Measurements from ENCODE around the gene RABGAP1L. TPM values are rescaled to one million over a fixed set of nuclear protein-coding genes. Genes with fewer than 3 reads are reported as not detected.
"Not testable (repeated sequence)": the region's sequence is repeated elsewhere in the genome, so short reads cannot be mapped to it uniquely, and the experiment has no call there.

RABGAP1L gene
- total RNA-seq, 2 experiments from 2014 or later, result 76.8 to 80.5 TPM

- Mint-ChIP-seq H3K27ac (no peak overlapping the region), H3K4me3 (no peak overlapping the region), H3K9me3 (peaks cover 25% of the 10 kb centered on the region), H3K4me1 (no peaks in the 10 kb centered on the region), H3K36me3 (ENCODE audit: low read depth) (peaks cover 56% of the 10 kb centered on the region), H3K27me3 (no peaks in the 10 kb centered on the region)
- ChIA-PET POLR2A (no interaction called here), CTCF (no interaction called here)
- no peak for DNase-seq
Observed at GRCh38 chr1:174308604-174309003, 149.3 kb downstream of the RABGAP1L start.

DNA sequence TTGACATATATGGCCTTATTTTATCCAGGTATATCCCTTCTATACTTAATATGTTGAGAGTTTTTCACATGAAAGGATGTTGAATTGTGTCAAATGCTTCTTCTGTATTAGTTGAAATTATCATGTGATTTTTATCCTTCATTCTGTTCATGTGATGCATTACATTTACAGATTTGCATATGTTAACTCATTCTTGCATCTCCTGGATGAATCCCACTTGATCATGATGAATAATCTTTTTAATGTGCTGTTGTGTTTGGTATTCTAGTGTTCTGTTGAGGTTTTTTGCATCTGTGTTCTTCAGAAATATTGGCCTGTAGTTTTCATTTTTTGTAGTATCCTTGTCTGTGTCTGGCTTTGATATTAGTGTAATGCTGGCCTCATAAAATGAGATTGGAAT is 150.2 kb downstream of the RABGAP1L start:
- DNase-seq, result no peak
- H3K4me1 Mint-ChIP-seq, result no peaks in the 10 kb centered on the region
- CTCF ChIA-PET, result no interaction called here

DNA sequence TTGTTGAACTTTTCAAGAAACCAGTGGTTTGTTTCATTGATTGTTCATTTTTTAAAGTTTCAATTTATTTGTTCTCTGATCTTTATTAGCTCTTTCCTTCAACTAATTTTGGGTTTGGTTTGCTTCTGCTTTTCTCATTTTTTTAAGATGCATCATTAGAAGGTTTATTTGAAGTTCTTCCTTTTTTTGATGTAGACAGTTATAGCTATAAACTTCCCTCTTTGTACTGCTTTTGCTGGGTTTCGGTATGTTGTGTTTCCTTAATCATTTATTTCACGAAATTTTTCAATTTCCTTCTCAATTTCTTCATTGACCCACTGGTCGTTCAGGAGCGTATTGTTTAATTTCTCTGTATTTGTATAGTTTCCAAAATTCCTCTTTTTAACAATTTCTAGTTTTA is 155.1 kb downstream of the RABGAP1L start:
- Mint-ChIP-seq H3K4me1 (no peaks in the 10 kb centered on the region), H3K27me3 (no peaks in the 10 kb centered on the region), H3K36me3 (ENCODE audit: low read depth) (peaks cover 68% of the 10 kb centered on the region), H3K9me3 (peaks cover 49% of the 10 kb centered on the region), H3K27ac (no peak overlapping the region), H3K4me3 (no peak overlapping the region)
- ChIA-PET POLR2A (no interaction called here), CTCF (interaction anchor here (0.6 kb wide), 1 partner anchor 465 kb away, joined by 6 read pairs; no protein-coding TSS in a partner anchor)
- no peak for DNase-seq

More for the DNA sequence above, 150.2 kb downstream of the RABGAP1L start:
- no peak overlapping the region for H3K27ac Mint-ChIP-seq
- H3K9me3 Mint-ChIP-seq, result peaks cover 34% of the 10 kb centered on the region
- POLR2A ChIA-PET, result no interaction called here
- H3K4me3 Mint-ChIP-seq, result no peak overlapping the region
- no peaks in the 10 kb centered on the region for H3K27me3 Mint-ChIP-seq
- H3K36me3 Mint-ChIP-seq (ENCODE audit: low read depth), result peaks cover 65% of the 10 kb centered on the region

- no peaks in the 10 kb centered on the region for H3K4me1 Mint-ChIP-seq
- no peak overlapping the region for H3K4me3 Mint-ChIP-seq
- no peak for DNase-seq
- peaks cover 51% of the 10 kb centered on the region for H3K9me3 Mint-ChIP-seq
- H3K27me3 Mint-ChIP-seq, result no peaks in the 10 kb centered on the region
- ChIA-PET POLR2A (no interaction called here), CTCF (no interaction called here)
- peaks cover 69% of the 10 kb centered on the region for H3K36me3 Mint-ChIP-seq (ENCODE audit: low read depth)
- no peak overlapping the region for H3K27ac Mint-ChIP-seq
Observed at GRCh38 chr1:174315239-174315638, 155.9 kb downstream of the RABGAP1L start.

- Mint-ChIP-seq H3K9me3 (peaks cover 45% of the 10 kb centered on the region), H3K4me1 (peaks cover 11% of the 10 kb centered on the region), H3K36me3 (ENCODE audit: low read depth) (peaks cover 68% of the 10 kb centered on the region)
- H3K27ac Mint-ChIP-seq, H3K4me3 Mint-ChIP-seq, POLR2A ChIA-PET, H3K27me3 Mint-ChIP-seq, DNase-seq, CTCF ChIA-PET: not testable (repeated sequence)
Observed at GRCh38 chr1:174320897-174321296, 161.6 kb downstream of the RABGAP1L start.

DNA sequence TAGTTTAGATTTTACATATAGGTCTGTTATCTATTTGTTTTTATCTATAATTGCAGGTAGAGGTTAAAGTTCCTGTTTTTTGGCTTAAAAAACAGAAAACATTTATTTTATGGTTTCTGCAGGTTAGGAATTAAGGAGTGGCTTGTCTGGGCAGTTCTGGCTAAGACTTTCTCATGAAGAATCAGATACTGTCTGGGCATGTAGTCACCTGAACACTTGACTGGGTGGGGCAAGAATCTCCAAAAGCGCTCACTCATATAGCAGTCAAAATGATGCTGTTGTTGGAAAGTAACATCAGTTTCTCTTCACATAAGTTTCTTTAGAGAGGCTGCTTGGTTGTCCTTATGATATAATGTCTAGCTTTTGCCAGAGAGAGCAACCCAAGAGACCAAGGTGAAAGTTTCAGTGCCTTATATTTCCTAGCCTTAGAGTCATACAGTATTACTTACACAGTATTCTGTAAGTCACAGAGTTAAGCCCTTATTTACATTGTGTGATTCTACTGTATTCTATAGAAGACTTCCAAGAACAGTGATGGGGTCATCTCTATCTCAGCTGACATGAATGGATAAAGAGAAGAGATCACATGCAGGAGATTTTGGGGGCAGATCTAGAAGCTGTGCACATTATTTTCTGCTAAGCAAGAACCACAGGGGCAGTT is 163.0 kb downstream of the RABGAP1L start:
- peaks cover 66% of the 10 kb centered on the region for H3K36me3 Mint-ChIP-seq (ENCODE audit: low read depth)
- ChIA-PET POLR2A (interaction anchor here (0.6 kb wide), 1 partner anchor 284 kb away, joined by 3 read pairs; no protein-coding TSS in a partner anchor), CTCF (no interaction called here)
- peaks cover 53% of the 10 kb centered on the region for H3K9me3 Mint-ChIP-seq
- no peak for DNase-seq
- no peak overlapping the region for H3K27ac Mint-ChIP-seq
- no peaks in the 10 kb centered on the region for H3K27me3 Mint-ChIP-seq
- H3K4me3 Mint-ChIP-seq, result no peak overlapping the region
- H3K4me1 Mint-ChIP-seq, result peaks cover 11% of the 10 kb centered on the region

DNA sequence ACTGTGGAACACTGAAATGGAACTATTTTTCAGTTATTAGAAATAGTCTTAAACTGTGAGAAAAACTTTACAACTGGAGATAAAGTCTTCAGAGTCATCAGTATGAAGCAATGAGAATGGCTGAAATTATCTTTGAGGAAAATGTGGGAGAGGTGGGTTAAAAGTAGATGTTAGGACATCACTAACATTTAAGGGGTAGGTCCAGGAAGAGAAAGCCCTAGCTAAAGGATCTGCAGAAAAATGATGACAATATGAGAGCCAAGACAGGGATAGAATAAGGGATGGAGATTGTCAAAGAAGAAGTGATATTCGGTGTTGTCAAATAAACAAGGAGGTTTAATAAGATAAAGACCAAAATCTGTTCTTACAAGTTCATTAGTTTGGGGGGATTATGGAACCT is 165.2 kb downstream of the RABGAP1L start:
- Mint-ChIP-seq H3K4me3 (no peak overlapping the region), H3K4me1 (peaks cover 11% of the 10 kb centered on the region), H3K36me3 (ENCODE audit: low read depth) (peaks cover 56% of the 10 kb centered on the region), H3K9me3 (peaks cover 51% of the 10 kb centered on the region), H3K27me3 (no peaks in the 10 kb centered on the region), H3K27ac (no peak overlapping the region)
- DNase-seq, result no peak
- ChIA-PET CTCF (no interaction called here), POLR2A (no interaction called here)

- Mint-ChIP-seq H3K4me3 (no peak overlapping the region), H3K4me1 (peaks cover 11% of the 10 kb centered on the region), H3K27me3 (no peaks in the 10 kb centered on the region), H3K9me3 (peaks cover 48% of the 10 kb centered on the region), H3K36me3 (ENCODE audit: low read depth) (peaks cover 52% of the 10 kb centered on the region), H3K27ac (no peak overlapping the region)
- ChIA-PET CTCF (no interaction called here), POLR2A (no interaction called here)
- DNase-seq, result no peak
Observed at GRCh38 chr1:174324939-174325338, 165.6 kb downstream of the RABGAP1L start.

DNA sequence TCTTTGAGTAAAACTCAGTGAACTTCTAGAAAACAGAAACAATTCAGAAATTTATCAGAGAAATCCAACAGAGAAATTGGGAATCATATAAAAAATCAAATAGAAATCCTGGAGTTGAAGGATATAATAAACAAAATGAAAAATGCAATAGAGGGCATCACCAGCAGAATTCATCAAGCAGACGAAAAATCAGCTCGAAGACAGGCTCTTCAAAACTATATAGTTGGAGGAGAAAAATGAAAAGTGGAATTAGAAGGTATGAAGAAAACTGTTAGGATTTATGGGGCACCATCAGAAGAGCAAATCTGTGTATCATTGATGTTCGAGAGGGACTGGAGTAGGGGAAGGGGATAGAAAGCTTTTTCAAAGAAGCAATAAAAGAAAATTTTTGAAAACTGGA is 167.0 kb downstream of the RABGAP1L start:
- peaks cover 38% of the 10 kb centered on the region for H3K36me3 Mint-ChIP-seq (ENCODE audit: low read depth)
- POLR2A ChIA-PET, result no interaction called here
- CTCF ChIA-PET, result no interaction called here
- DNase-seq, result no peak
- H3K27ac Mint-ChIP-seq, result no peak overlapping the region
- H3K27me3 Mint-ChIP-seq, result no peaks in the 10 kb centered on the region
- peaks cover 36% of the 10 kb centered on the region for H3K9me3 Mint-ChIP-seq
- no peak overlapping the region for H3K4me3 Mint-ChIP-seq
- H3K4me1 Mint-ChIP-seq, result peaks cover 11% of the 10 kb centered on the region

DNA sequence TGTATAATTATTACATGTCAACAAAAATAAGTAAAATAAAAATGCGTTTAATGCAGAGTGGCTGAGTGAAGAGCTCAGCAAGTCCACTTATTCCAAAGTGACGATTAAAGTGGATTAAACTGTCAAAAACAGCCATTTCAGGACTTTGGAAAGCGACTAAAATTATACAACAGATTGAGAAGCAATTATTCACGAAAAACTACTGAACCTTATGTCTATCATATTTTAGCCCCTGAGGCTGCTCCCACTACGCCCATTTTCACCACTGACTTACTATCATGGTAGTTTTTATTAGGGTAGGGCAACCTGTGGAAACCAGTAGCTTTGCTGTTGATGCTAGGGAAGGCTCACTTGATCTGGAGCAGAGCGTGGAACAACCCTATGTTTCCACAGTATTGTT is 174.1 kb downstream of the RABGAP1L start:
- no peaks in the 10 kb centered on the region for H3K27me3 Mint-ChIP-seq
- POLR2A ChIA-PET, result no interaction called here
- CTCF ChIA-PET, result no interaction called here
- H3K9me3 Mint-ChIP-seq, result no peaks in the 10 kb centered on the region
- DNase-seq, result no peak
- H3K4me1 Mint-ChIP-seq, result no peaks in the 10 kb centered on the region
- no peak overlapping the region for H3K27ac Mint-ChIP-seq
- H3K4me3 Mint-ChIP-seq, result no peak overlapping the region
- H3K36me3 Mint-ChIP-seq (ENCODE audit: low read depth), result no peaks in the 10 kb centered on the region

- CTCF ChIA-PET, result no interaction called here
- no peaks in the 10 kb centered on the region for H3K27me3 Mint-ChIP-seq
Observed at GRCh38 chr1:174337000-174337681, 177.8 kb downstream of the RABGAP1L start.

DNA sequence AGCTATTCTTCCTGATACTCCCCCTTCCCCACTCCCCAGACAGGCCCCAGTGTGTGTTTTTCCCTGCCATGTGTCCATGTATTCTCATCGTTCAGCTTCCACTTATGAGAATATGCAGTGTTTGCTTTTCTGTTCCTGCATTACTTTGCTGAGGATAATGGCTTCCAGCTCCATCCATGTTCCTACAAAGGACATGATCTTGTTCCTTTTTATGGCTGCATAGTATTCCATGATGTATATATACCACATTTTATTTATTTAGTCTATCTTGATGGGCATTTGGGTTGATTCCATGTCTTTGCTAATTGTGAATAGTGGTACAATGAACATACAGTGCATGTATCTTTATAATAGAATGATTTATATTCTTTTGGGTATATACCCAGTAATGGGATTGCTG is 181.1 kb downstream of the RABGAP1L start:
- H3K9me3 Mint-ChIP-seq; H3K27me3 Mint-ChIP-seq; H3K36me3 Mint-ChIP-seq (ENCODE audit: low read depth); CTCF ChIA-PET; DNase-seq; H3K27ac Mint-ChIP-seq; H3K4me3 Mint-ChIP-seq; POLR2A ChIA-PET; H3K4me1 Mint-ChIP-seq: not testable (repeated sequence)

More at GRCh38 chr1:174337000-174337681, 177.8 kb downstream of the RABGAP1L start:
- Mint-ChIP-seq H3K27ac (no peak overlapping the region), H3K4me3 (no peak overlapping the region), H3K9me3 (peaks cover 6% of the 10 kb centered on the region), H3K4me1 (no peaks in the 10 kb centered on the region), H3K36me3 (ENCODE audit: low read depth) (peaks cover 7% of the 10 kb centered on the region)
- POLR2A ChIA-PET, result no interaction called here
- DNase-seq, result no peak

GRCh38 chr1:174344162-174344561 is 184.8 kb downstream of the RABGAP1L start:
- Mint-ChIP-seq H3K9me3 (peaks cover 12% of the 10 kb centered on the region), H3K4me3 (no peak overlapping the region), H3K4me1 (no peaks in the 10 kb centered on the region), H3K27ac (no peak overlapping the region), H3K27me3 (no peaks in the 10 kb centered on the region), H3K36me3 (ENCODE audit: low read depth) (peaks cover 15% of the 10 kb centered on the region)
- DNase-seq, result no peak
- ChIA-PET POLR2A (no interaction called here), CTCF (no interaction called here)

DNA sequence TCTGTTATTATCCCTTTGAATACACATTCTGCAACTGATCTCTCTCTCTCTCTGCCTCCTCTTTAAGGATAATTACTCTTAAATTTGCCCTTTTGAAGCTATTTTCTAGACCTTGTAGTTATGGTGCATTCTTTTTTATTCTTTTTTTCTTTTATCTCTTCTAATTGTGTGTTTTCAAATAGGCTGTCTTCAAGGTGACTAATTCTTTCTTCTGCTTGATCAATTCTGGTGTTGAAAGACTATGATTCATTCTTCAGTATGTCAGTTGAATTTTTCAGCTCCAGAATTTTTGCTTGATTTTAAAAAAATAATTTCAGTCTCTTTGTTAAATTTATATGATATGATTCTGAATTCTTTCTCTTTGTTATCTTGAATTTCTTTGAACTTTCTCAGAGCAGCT is 192.8 kb downstream of the RABGAP1L start:
- Mint-ChIP-seq H3K27ac (no peak overlapping the region), H3K27me3 (no peaks in the 10 kb centered on the region), H3K4me3 (no peak overlapping the region), H3K9me3 (peaks cover 8% of the 10 kb centered on the region), H3K4me1 (no peaks in the 10 kb centered on the region), H3K36me3 (ENCODE audit: low read depth) (peaks cover 24% of the 10 kb centered on the region)
- POLR2A ChIA-PET, result no interaction called here
- DNase-seq, result no peak
- CTCF ChIA-PET, result no interaction called here
